Measurements from ENCODE around the gene COL5A1.

COL5A1 gene

GRCh38 chr9:134822541-134822940, 180.9 kb downstream of the COL5A1 start:
- Histone ChIP-seq H3K27me3 (ENCODE audit: insufficient read depth, poor library complexity, severe bottlenecking) (no peaks in the 10 kb centered on the region), H3K4me3 (replicated peaks; ENCODE audit: insufficient read depth, low read length) (no peak overlapping the region), H3K27ac (replicated peaks) (no peak overlapping the region)
- no peak for DNase-seq (ENCODE audit: low read depth in 1 of 2, low spot score in 1 of 2)
- TF ChIP-seq CTCF (IDR thresholded peaks at IDR 0.05; ENCODE audit: insufficient read depth, low read length) (no peak), REST (IDR thresholded peaks at IDR 0.05; ENCODE audit: insufficient replicate concordance, low read depth) (no peak)

GRCh38 chr9:134823623-134824022, 182.0 kb downstream of the COL5A1 start:
- no peak overlapping the region for H3K4me3 ChIP-seq (replicated peaks; ENCODE audit: insufficient read depth, low read length)
- TF ChIP-seq REST (IDR thresholded peaks at IDR 0.05; ENCODE audit: insufficient replicate concordance, low read depth) = no peak
- no peak for TF ChIP-seq GABPA (IDR thresholded peaks at IDR 0.05; ENCODE audit: low read depth)
- no peak for TF ChIP-seq SPI1 (IDR thresholded peaks at IDR 0.05; ENCODE audit: borderline replicate concordance, low read depth)
- no peak for TF ChIP-seq POLR2AphosphoS5 (IDR thresholded peaks at IDR 0.05; ENCODE audit: low read depth)
- DNase-seq (ENCODE audit: low read depth in 1 of 2, low spot score in 1 of 2) = no peak
- H3K27me3 ChIP-seq (ENCODE audit: insufficient read depth, poor library complexity, severe bottlenecking) = no peaks in the 10 kb centered on the region
- H3K27ac ChIP-seq (replicated peaks) = no peak overlapping the region

- no peak for DNase-seq (ENCODE audit: low read depth in 1 of 2, low spot score in 1 of 2)
- Histone ChIP-seq H3K27ac (replicated peaks) (no peak overlapping the region), H3K27me3 (ENCODE audit: insufficient read depth, poor library complexity, severe bottlenecking) (no peaks in the 10 kb centered on the region), H3K4me3 (replicated peaks; ENCODE audit: insufficient read depth, low read length) (no peak overlapping the region)
- no peak for TF ChIP-seq POLR2AphosphoS5 (IDR thresholded peaks at IDR 0.05; ENCODE audit: low read depth)
Observed at GRCh38 chr9:134824583-134824982, 183.0 kb downstream of the COL5A1 start.

- H3K4me3 ChIP-seq (replicated peaks; ENCODE audit: insufficient read depth, low read length) = no peak overlapping the region
- H3K27ac ChIP-seq (replicated peaks) = no peak overlapping the region
- no peaks in the 10 kb centered on the region for H3K27me3 ChIP-seq (ENCODE audit: insufficient read depth, poor library complexity, severe bottlenecking)
- DNase-seq (ENCODE audit: low read depth in 1 of 2, low spot score in 1 of 2) = no peak
- TF ChIP-seq SPI1 (IDR thresholded peaks at IDR 0.05; ENCODE audit: borderline replicate concordance, low read depth) = no peak
- TF ChIP-seq REST (IDR thresholded peaks at IDR 0.05; ENCODE audit: insufficient replicate concordance, low read depth) = no peak
- TF ChIP-seq GABPA (IDR thresholded peaks at IDR 0.05; ENCODE audit: low read depth) = no peak
- no peak for TF ChIP-seq CTCF (IDR thresholded peaks at IDR 0.05; ENCODE audit: insufficient read depth, low read length)
- no peak for TF ChIP-seq POLR2AphosphoS5 (IDR thresholded peaks at IDR 0.05; ENCODE audit: low read depth)
Observed at GRCh38 chr9:134825025-134825424, 183.4 kb downstream of the COL5A1 start.

Data from HL-60 (cell line).